Trophoblast cell (in vitro differentiated cells and primary cell): ENCODE results near the gene ERFL.
"Not testable (repeated sequence)": the region's sequence is repeated elsewhere in the genome, so short reads cannot be mapped to it uniquely, and the experiment has no call there.

Experiments used
- DNase-seq, 2 donors: peaks; one replicate each; pipeline ENCODE4 v3.0.0-alpha.2; 2016
- H2AFZ ChIP-seq: 2 replicates; pipeline ENCODE4 v1.6.1; 2013; ENCODE audit warnings: low read length, moderate library complexity, mild to moderate bottlenecking; ENCODE audit not compliant: insufficient read depth, poor library complexity
- H2AK5ac ChIP-seq: 2 replicates; pipeline ENCODE4 v1.6.1; 2013; ENCODE audit warnings: mild to moderate bottlenecking, low read length
- H2BK120ac ChIP-seq: 2 replicates; pipeline ENCODE4 v1.6.1; 2013; ENCODE audit warnings: low read length, mild to moderate bottlenecking, moderate library complexity; ENCODE audit not compliant: insufficient read depth, poor library complexity
- H2BK12ac ChIP-seq: 2 replicates; pipeline ENCODE4 v1.6.1; 2013; ENCODE audit warnings: mild to moderate bottlenecking, low read length, moderate library complexity
- H2BK5ac ChIP-seq: 2 replicates; pipeline ENCODE4 v1.6.1; 2013; ENCODE audit warnings: low read length, low read depth, moderate library complexity, mild to moderate bottlenecking; ENCODE audit not compliant: poor library complexity
- H3K14ac ChIP-seq: 2 replicates; pipeline ENCODE4 v1.6.1; 2013; ENCODE audit warnings: mild to moderate bottlenecking, low read length
- H3K18ac ChIP-seq: 2 replicates; pipeline ENCODE4 v1.6.1; 2013; ENCODE audit warnings: mild to moderate bottlenecking, low read length
- H3K23ac ChIP-seq: 2 replicates; pipeline ENCODE4 v1.6.1; 2013; ENCODE audit warnings: low read length
- H3K27ac ChIP-seq: 2 replicates; pipeline ENCODE4 v1.5.1; 2013; ENCODE audit warnings: low read depth, mild to moderate bottlenecking, inconsistent platforms, low read length, moderate library complexity
- H3K27me3 ChIP-seq: 2 replicates; pipeline ENCODE4 v1.6.1; 2013; ENCODE audit warnings: inconsistent platforms, mild to moderate bottlenecking, low read length, moderate library complexity; ENCODE audit not compliant: insufficient read depth
- H3K36me3 ChIP-seq, 2 experiments: 1 replicate in 1 of 2; 2 replicates in 1 of 2; pipeline ENCODE4 v1.6.1; 2013; ENCODE audit warnings: low read length in 2 of 2, mild to moderate bottlenecking in 2 of 2, moderate library complexity in 1 of 2; ENCODE audit not compliant: insufficient read depth in 2 of 2, control insufficient read depth in 1 of 2
- H3K4ac ChIP-seq: 2 replicates; pipeline ENCODE4 v1.6.1; 2013; ENCODE audit warnings: low read depth, mild to moderate bottlenecking, low read length, moderate library complexity
- H3K4me1 ChIP-seq, 2 experiments: 1 replicate in 1 of 2; 2 replicates in 1 of 2; pipeline ENCODE4 v1.6.1; 2013; ENCODE audit warnings: low read length in 2 of 2, mild to moderate bottlenecking in 2 of 2, moderate library complexity in 1 of 2; ENCODE audit not compliant: insufficient read depth in 2 of 2, control insufficient read depth in 1 of 2
- H3K4me2 ChIP-seq: 2 replicates; pipeline ENCODE4 v1.6.1; 2013; ENCODE audit warnings: inconsistent platforms, mild to moderate bottlenecking, low read length, moderate library complexity
- H3K4me3 ChIP-seq: 2 replicates; pipeline ENCODE4 v1.5.1; 2013; ENCODE audit warnings: mild to moderate bottlenecking, low read depth, low read length, inconsistent platforms
- H3K79me1 ChIP-seq: one replicate; pipeline ENCODE4 v1.6.1; 2013; ENCODE audit warnings: low read length
- H3K79me2 ChIP-seq: 2 replicates; pipeline ENCODE4 v1.6.1; 2013; ENCODE audit warnings: low read length, mild to moderate bottlenecking; ENCODE audit not compliant: control insufficient read depth, insufficient read depth, poor library complexity
- H3K9ac ChIP-seq: 2 replicates; pipeline ENCODE4 v1.6.1; 2013; ENCODE audit warnings: mild to moderate bottlenecking, low read length
- H3K9me3 ChIP-seq: 2 replicates; pipeline ENCODE4 v1.6.1; 2013; ENCODE audit warnings: low read depth, mild to moderate bottlenecking, control low read depth, inconsistent platforms, low read length; ENCODE audit not compliant: insufficient read depth
- H4K12ac ChIP-seq: 2 replicates; pipeline ENCODE4 v1.6.1; 2013; ENCODE audit warnings: low read depth, mild to moderate bottlenecking, low read length, moderate library complexity
- H4K8ac ChIP-seq: 2 replicates; pipeline ENCODE4 v1.6.1; 2013; ENCODE audit warnings: low read depth, mild to moderate bottlenecking, low read length, moderate library complexity
- H4K91ac ChIP-seq: one replicate; pipeline ENCODE4 v1.6.1; 2013; ENCODE audit warnings: low read depth, mild to moderate bottlenecking, low read length, moderate library complexity
- WGBS: extraction: QIAGEN DNeasy Blood & Tissue Kit; methylation state at CpG from one replicate; pipeline ENCODE4 v1.1.7; 2013; ENCODE audit warnings: missing lambda C conversion rate; ENCODE audit not compliant: insufficient read length, insufficient coverage; ENCODE audit errors: extremely low coverage; 5-methylcytosine and 5-hydroxymethylcytosine counted together

ERFL gene

GRCh38 chr19:41877916-41878905, 50.0 kb downstream of the ERFL start:
- Histone ChIP-seq H3K79me1 (peaks cover 8% of the 10 kb centered on the region), H3K9me3 (no peaks in the 10 kb centered on the region), H3K27ac (no peak overlapping the region), H3K4ac (no peak overlapping the region), H3K23ac (no peak overlapping the region), H4K8ac (no peak overlapping the region), H3K4me1 (no peaks in the 10 kb centered on the region), H2BK120ac (no peak overlapping the region), H3K27me3 (peaks cover 2% of the 10 kb centered on the region), H3K14ac (no peak overlapping the region), H3K4me3 (no peak overlapping the region), H3K79me2 (peaks cover 3% of the 10 kb centered on the region), H2BK5ac (no peak overlapping the region), H3K4me2 (no peak overlapping the region), H2AFZ (no peak overlapping the region), H3K18ac (no peak overlapping the region), H2BK12ac (no peak overlapping the region), H2AK5ac (no peak overlapping the region), H3K36me3 (no peaks in the 10 kb centered on the region), H4K12ac (no peak overlapping the region), H3K9ac (peak overlapping the region; percentile 33), H4K91ac (no peak overlapping the region)
- no peak for DNase-seq
- WGBS = no CpG with 5 or more reads among the region's 17 CpGs

GRCh38 chr19:41876847-41877832, 51.1 kb downstream of the ERFL start, which contains the start of gene CD79A:
Gene CD79A, plus strand, starts transcription at chr19:41877279. Its CDS starts 26 bp downstream, at chr19:41877305.
- no peaks in the 10 kb centered on the region for H3K4me1 ChIP-seq
- no peak within 1 kb of the TSS for H2BK12ac ChIP-seq
- H3K14ac ChIP-seq = no peak within 1 kb of the TSS
- peaks cover 2% of the 10 kb centered on the region for H3K27me3 ChIP-seq
- no peak within 1 kb of the TSS for H3K4me3 ChIP-seq
- no peak within 1 kb of the TSS for H2BK5ac ChIP-seq
- H4K8ac ChIP-seq = no peak within 1 kb of the TSS
- no peaks in the 10 kb centered on the region for H3K9me3 ChIP-seq
- H2BK120ac ChIP-seq = no peak within 1 kb of the TSS
- no peak within 1 kb of the TSS for H3K23ac ChIP-seq
- no peak within 1 kb of the TSS for H3K27ac ChIP-seq
- WGBS = no CpG with 5 or more reads among the region's 9 CpGs
- no peak within 1 kb of the TSS for H3K9ac ChIP-seq
- no peak within 1 kb of the TSS for H3K18ac ChIP-seq
- H3K79me1 ChIP-seq = no peaks in the 10 kb centered on the region
- H3K36me3 ChIP-seq = peaks cover 2 to 3% of the 10 kb centered on the region in 2 experiments
- no peak for DNase-seq
- no peak within 1 kb of the TSS for H4K12ac ChIP-seq
- no peak within 1 kb of the TSS for H2AFZ ChIP-seq
- H2AK5ac ChIP-seq = no peak within 1 kb of the TSS
- H3K79me2 ChIP-seq = no peaks in the 10 kb centered on the region
- H3K4me2 ChIP-seq = no peak within 1 kb of the TSS
- H3K4ac ChIP-seq = no peak within 1 kb of the TSS
- no peak within 1 kb of the TSS for H4K91ac ChIP-seq

- not testable (repeated sequence) for H3K4me1 ChIP-seq, H3K4ac ChIP-seq, H3K23ac ChIP-seq, H3K4me2 ChIP-seq, H3K14ac ChIP-seq, H2AFZ ChIP-seq, H2AK5ac ChIP-seq, H2BK12ac ChIP-seq, H3K9ac ChIP-seq, H3K79me1 ChIP-seq, H4K91ac ChIP-seq, H3K9me3 ChIP-seq, H2BK5ac ChIP-seq, H4K8ac ChIP-seq, H3K79me2 ChIP-seq, H4K12ac ChIP-seq, H3K4me3 ChIP-seq, H2BK120ac ChIP-seq, H3K18ac ChIP-seq, H3K27ac ChIP-seq, H3K27me3 ChIP-seq, DNase-seq
- no CpG with 5 or more reads among the region's 3 CpGs for WGBS
- H3K36me3 ChIP-seq = peaks cover 13 to 15% of the 10 kb centered on the region in 2 experiments
Observed at GRCh38 chr19:41875973-41876372, 52.3 kb downstream of the ERFL start.
